Mesodermal cell (in vitro differentiated cells): ENCODE measurements around the gene KIF1A.
"Not testable (repeated sequence)": the region's sequence is repeated elsewhere in the genome, so short reads cannot be mapped to it uniquely, and the experiment has no call there.

Experiments used
- H3K27ac ChIP-seq: 2 replicates; pipeline ENCODE4 v1.7.0; 2013; ENCODE audit warnings: mild to moderate bottlenecking, low read depth, low read length, moderate library complexity; ENCODE audit not compliant: severe bottlenecking
- H3K36me3 ChIP-seq: 2 replicates; pipeline ENCODE4 v1.7.1; 2013; ENCODE audit warnings: mild to moderate bottlenecking, low read length, moderate library complexity; ENCODE audit not compliant: control insufficient read depth, insufficient read depth
- H3K4me1 ChIP-seq: one replicate; pipeline ENCODE4 v1.7.1; 2013; ENCODE audit warnings: mild to moderate bottlenecking, low read length; ENCODE audit not compliant: insufficient read depth, control insufficient read depth, poor library complexity, severe bottlenecking
- H3K4me3 ChIP-seq: 2 replicates; pipeline ENCODE4 v1.7.0; 2013; ENCODE audit warnings: low read length, control low read depth, mild to moderate bottlenecking; ENCODE audit not compliant: insufficient read depth, poor library complexity, severe bottlenecking; ENCODE audit errors: extremely low read depth
- H3K9me3 ChIP-seq: 2 replicates; pipeline ENCODE4 v1.7.1; 2013; ENCODE audit warnings: mild to moderate bottlenecking, low read length, moderate library complexity; ENCODE audit not compliant: control insufficient read depth
- WGBS, 2 experiments: methylation state at CpG; one replicate each; pipeline ENCODE4 v1.1.5; 2013; ENCODE audit warnings: missing lambda C conversion rate in 2 of 2; ENCODE audit not compliant: insufficient coverage in 2 of 2; 5-methylcytosine and 5-hydroxymethylcytosine counted together

The KIF1A gene

DNA sequence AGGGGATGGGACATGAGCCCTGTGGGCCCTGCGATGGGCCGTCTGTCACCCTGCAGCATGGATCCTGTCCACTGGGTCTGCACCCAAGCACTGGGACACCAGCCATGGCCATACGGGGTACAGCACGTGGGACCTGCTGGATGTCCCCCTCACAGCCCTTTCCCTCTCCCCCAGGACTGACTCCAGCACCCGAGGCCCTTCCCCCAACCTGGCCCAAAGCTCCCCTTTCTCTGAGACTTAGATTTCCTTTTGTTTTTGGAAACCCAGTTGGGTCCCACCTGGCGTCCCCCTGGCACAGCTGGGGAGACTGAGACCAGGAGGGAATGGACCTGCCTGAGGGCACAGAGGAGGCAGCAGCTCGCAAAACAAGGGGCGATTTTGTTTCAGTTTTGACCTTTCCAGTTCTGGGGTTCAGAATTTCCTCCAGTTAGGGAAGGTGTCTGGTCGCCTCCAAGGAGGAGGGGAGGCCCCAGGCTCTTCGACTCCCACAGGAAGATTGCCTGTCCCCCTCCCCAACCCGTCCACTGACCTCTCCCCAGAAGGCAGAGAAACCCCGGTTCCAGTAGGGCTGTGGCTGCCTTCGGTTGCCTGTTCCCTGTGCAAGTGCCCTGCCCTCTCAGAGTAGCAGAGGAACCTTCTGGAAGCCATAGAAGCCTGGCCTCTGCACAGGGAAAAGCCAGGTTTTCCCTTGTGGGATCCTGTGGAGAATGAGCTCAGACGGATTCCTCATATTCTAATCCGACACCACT lies 135.9 kb downstream of the KIF1A start:
- H3K9me3 ChIP-seq, H3K4me1 ChIP-seq, H3K4me3 ChIP-seq, H3K36me3 ChIP-seq, H3K27ac ChIP-seq: not testable (repeated sequence)
- WGBS, 2 experiments, result 84 to 92% methylated on average over 11 to 12 of the region's 15 CpGs

- H3K4me3 ChIP-seq, H3K4me1 ChIP-seq, H3K36me3 ChIP-seq, H3K9me3 ChIP-seq, H3K27ac ChIP-seq: not testable (repeated sequence)
- 67 to 100% methylated on average over 1 of the region's 15 CpGs for WGBS, 2 experiments
These were observed 136.6 kb downstream of the KIF1A start for GRCh38 chr2:240683329-240683979.

DNA sequence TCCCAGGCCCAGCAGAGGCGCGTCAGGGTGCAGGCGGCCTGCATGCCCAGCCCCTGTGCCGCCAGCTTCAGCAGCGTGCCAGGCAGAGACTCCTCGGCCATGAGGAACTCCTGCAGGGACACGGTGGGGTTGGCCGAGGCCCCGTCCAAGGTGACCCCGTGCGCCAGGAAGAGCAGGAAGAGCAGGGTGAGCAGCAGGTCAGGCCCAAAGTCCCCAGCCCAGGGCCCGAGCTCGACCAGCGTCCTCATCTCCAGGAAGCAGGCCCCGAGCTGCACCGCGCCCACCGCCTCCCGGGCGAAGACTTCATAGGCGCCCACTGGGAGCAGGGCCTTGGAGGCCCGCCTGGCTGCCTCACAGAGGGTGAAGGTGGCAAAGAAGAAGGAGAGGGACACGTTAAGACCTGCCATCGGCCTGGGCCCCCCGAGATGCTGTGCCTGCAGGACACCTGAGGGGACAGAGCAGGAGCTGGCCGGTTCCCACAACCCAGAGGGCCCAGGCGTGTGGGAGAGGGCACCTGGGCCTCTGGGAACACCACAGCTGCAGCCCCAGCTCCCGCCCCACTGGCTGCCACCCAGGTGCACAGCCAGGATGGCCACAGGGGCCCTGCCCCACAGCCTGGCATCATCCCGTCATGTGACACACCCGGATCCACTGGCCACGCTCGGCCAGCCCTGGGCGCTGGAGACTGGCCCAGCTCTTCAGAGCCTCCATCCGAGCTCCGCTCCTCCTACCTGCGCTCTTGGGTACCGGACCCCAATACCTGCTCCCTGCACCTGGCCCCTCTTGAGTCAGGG lies 137.4 kb downstream of the KIF1A start, which contains the start of gene AQP12B:
Gene AQP12B, minus strand, starts transcription at position 455 of the 794 bp plus-strand sequence. Its CDS starts 48 bp downstream, at position 407.
- H3K4me1 ChIP-seq, H3K27ac ChIP-seq, H3K9me3 ChIP-seq, H3K4me3 ChIP-seq, H3K36me3 ChIP-seq: not testable (repeated sequence)
- WGBS, 2 experiments, result 60 to 93% methylated on average over 2 to 21 of the region's 37 CpGs

DNA sequence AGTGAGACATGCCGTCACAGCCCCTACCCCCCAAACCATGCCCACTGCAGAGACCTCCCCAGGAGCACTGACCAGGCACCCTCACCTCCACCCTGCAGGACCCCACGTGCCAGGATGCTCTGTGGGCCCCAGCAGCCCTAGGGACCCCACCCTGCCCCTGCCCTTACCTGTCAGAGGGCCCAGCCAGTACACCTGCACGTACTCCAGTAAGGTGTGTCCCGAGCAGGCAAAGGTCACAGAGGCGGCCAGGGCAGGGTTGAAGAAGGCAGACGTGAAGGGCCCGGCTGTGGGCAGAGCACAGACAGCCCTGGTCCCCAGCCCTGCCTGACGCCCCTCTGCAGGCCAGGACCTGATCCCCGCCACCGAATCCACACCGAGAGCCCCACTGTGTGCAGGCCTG lies 139.8 kb downstream of the KIF1A start:
- not testable (repeated sequence) for H3K36me3 ChIP-seq, H3K9me3 ChIP-seq, H3K27ac ChIP-seq, H3K4me1 ChIP-seq, H3K4me3 ChIP-seq
- WGBS, 2 experiments, result no CpG with 5 or more reads among the region's 11 CpGs

DNA sequence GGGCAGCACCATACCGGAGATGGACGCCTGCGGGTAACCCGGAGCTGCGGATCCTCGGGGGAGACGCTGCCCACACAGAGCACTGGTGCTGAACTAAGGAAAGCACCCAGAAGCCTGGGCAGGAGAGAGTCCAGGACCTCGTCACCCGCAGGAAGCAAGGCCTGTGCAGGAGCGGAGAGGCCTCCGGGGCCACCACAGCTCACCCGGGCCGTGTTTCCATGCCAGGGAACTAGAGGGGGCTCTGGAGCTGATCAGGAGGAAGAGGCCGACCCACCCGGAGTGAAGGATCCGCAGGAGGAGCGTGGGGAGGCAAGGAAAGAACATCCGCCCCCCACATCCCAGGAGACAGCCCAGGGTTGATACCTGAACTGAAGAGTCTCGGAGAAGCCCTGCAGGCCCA lies 141.1 kb downstream of the KIF1A start:
- not testable (repeated sequence) for H3K9me3 ChIP-seq, H3K27ac ChIP-seq, H3K36me3 ChIP-seq, H3K4me3 ChIP-seq, H3K4me1 ChIP-seq
- no CpG with 5 or more reads among the region's 19 CpGs for WGBS, 2 experiments

DNA sequence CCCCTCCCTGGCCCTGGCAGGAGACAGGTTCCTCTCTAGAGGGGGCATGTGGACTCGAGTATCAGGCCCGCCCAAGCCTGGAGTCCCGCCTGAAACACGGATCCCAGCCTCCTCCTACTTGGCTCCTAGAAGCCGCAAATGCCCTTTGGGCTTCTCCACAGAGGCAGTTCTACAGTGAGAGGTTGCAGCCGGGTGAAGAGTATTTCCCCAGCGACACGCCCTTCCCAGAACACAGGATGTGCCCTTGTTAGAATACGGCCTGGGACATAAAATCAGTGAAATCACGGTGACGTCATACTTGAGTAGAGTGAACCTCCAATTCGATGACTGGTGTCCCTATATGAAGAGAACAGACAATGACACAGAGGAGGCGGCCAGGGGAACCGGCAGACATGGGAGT lies 142.0 kb downstream of the KIF1A start:
- no CpG with 5 or more reads among the region's 14 CpGs for WGBS, 2 experiments
- H3K9me3 ChIP-seq, H3K4me3 ChIP-seq, H3K4me1 ChIP-seq, H3K36me3 ChIP-seq, H3K27ac ChIP-seq: not testable (repeated sequence)

GRCh38 chr2:240675345-240675744 lies 144.7 kb downstream of the KIF1A start:
- not testable (repeated sequence) for H3K36me3 ChIP-seq, H3K9me3 ChIP-seq, H3K4me3 ChIP-seq, H3K27ac ChIP-seq, H3K4me1 ChIP-seq
- WGBS, 2 experiments, result no CpG with 5 or more reads among the region's 24 CpGs

DNA sequence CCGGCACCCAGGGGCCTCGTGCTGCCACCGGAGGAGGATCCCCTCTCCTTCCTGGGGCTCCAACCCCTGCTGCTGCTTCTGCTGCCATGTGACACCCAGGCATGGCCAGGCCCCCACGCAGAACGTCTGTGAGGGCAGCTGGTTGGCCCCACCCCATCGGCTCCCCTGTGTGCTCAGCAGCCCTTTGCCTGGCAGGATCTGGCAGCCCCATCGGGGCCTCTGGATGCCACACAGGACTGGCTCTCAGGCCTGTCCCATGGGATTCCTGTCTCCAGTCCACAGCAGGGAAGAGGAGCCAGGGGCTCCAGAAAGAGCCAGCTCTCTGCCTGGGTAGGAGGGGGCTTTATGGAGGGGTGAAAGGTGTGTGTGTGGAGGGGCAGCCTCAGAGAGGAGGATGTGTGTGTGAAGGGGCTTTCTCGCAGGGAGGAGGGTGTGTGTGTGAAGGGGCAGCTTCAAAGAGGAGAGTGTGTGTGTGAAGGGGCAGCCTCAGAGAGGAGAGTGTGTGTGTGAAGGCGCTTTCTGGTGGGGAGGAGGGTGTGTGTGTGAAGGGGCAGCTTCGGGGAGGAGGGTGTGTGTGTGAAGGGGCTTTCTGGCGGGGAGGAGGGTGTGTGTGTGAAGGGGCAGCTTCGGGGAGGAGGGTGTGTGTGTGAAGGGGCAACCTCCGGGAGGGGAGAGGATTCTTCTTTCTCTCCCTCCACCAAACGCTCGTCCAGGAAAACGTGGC lies 145.4 kb downstream of the KIF1A start:
- H3K4me1 ChIP-seq, H3K9me3 ChIP-seq, H3K4me3 ChIP-seq, H3K27ac ChIP-seq, H3K36me3 ChIP-seq: not testable (repeated sequence)
- 69 to 75% methylated on average over 2 to 5 of the region's 16 CpGs for WGBS, 2 experiments

- H3K4me3 ChIP-seq, result no peak overlapping the region
- WGBS, 2 experiments, result 81 to 84% methylated on average over 39 to 55 of the region's 55 CpGs
- H3K36me3 ChIP-seq, result no peaks in the 10 kb centered on the region
- H3K4me1 ChIP-seq, result no peaks in the 10 kb centered on the region
- H3K9me3 ChIP-seq, result no peaks in the 10 kb centered on the region
- H3K27ac ChIP-seq, result no peak overlapping the region
These were observed 147.3 kb downstream of the KIF1A start for GRCh38 chr2:240672701-240673190.

GRCh38 chr2:240672076-240672700 lies 147.8 kb downstream of the KIF1A start:
- Histone ChIP-seq H3K4me1 (no peaks in the 10 kb centered on the region), H3K4me3 (no peak overlapping the region), H3K36me3 (no peaks in the 10 kb centered on the region), H3K27ac (no peak overlapping the region), H3K9me3 (no peaks in the 10 kb centered on the region)
- WGBS, 2 experiments, result 93% methylated on average over 44 to 45 of the region's 46 CpGs
